Medulla oblongata (tissue), 1 donor: ENCODE results near the gene DCXR.

Experiments
- DNase-seq: peaks from one replicate; pipeline ENCODE4 v3.0.0-alpha.2; 2015; ENCODE audit errors: extremely low spot score

The DCXR gene

GRCh38 chr17:82037092-82037888, at the start of gene DCXR:
DCXR (minus strand) TSS chr17:82037697; CDS start chr17:82037682, 15 bp downstream.
- peak; percentile 97 for DNase-seq

GRCh38 chr17:82085931-82086764, 48.7 kb upstream of the DCXR start:
- no peak for DNase-seq

- DNase-seq, result no peak
Observed at GRCh38 chr17:82085031-82085861, 47.7 kb upstream of the DCXR start.

GRCh38 chr17:82084373-82085030, 47.0 kb upstream of the DCXR start:
- DNase-seq, result no peak

GRCh38 chr17:82083533-82084359, 46.2 kb upstream of the DCXR start:
- no peak for DNase-seq

GRCh38 chr17:82083009-82083408, 45.5 kb upstream of the DCXR start:
- no peak for DNase-seq

GRCh38 chr17:82082456-82082855, 45.0 kb upstream of the DCXR start:
- DNase-seq, result no peak

- DNase-seq, result no peak
Observed at GRCh38 chr17:82081966-82082365, 44.5 kb upstream of the DCXR start.

- DNase-seq, result no peak
Observed at GRCh38 chr17:82081546-82081945, 44.0 kb upstream of the DCXR start.

- no peak for DNase-seq
Observed at GRCh38 chr17:82080789-82081464, 43.4 kb upstream of the DCXR start.

GRCh38 chr17:82080048-82080788, 42.7 kb upstream of the DCXR start:
- DNase-seq, result no peak

GRCh38 chr17:82079001-82079677, 41.6 kb upstream of the DCXR start:
- DNase-seq, result no peak

GRCh38 chr17:82078433-82078832, 40.9 kb upstream of the DCXR start:
- no peak for DNase-seq

- peak; percentile 11 for DNase-seq
Observed at GRCh38 chr17:82077617-82078358, 40.3 kb upstream of the DCXR start.

- no peak for DNase-seq
Observed at GRCh38 chr17:82076785-82077591, 39.5 kb upstream of the DCXR start.

GRCh38 chr17:82076018-82076784, 38.7 kb upstream of the DCXR start:
- DNase-seq, result no peak
